Left renal pelvis (tissue), 4 donors: ENCODE results near the gene PJA2. TPM values are rescaled to one million over a fixed set of nuclear protein-coding genes. Genes with fewer than 3 reads are reported as not detected.
"Not testable (repeated sequence)": the region's sequence is repeated elsewhere in the genome, so short reads cannot be mapped to it uniquely, and the experiment has no call there.

Experiments
- DNase-seq, 4 donors: peaks; one replicate each; pipeline ENCODE4 v3.0.0-alpha.2; 2013; ENCODE audit warnings: low read depth in 4 of 4, low spot score in 3 of 4
- polyA plus RNA-seq, 4 donors: library from polyadenylated mRNA; unstranded; fragments of 120-200 nt; gene quantifications; one replicate each; pipeline ENCODE4 v1.2.1, GENCODE V29; 2013; ENCODE audit not compliant: insufficient read length in 4 of 4

PJA2 gene, protein sequence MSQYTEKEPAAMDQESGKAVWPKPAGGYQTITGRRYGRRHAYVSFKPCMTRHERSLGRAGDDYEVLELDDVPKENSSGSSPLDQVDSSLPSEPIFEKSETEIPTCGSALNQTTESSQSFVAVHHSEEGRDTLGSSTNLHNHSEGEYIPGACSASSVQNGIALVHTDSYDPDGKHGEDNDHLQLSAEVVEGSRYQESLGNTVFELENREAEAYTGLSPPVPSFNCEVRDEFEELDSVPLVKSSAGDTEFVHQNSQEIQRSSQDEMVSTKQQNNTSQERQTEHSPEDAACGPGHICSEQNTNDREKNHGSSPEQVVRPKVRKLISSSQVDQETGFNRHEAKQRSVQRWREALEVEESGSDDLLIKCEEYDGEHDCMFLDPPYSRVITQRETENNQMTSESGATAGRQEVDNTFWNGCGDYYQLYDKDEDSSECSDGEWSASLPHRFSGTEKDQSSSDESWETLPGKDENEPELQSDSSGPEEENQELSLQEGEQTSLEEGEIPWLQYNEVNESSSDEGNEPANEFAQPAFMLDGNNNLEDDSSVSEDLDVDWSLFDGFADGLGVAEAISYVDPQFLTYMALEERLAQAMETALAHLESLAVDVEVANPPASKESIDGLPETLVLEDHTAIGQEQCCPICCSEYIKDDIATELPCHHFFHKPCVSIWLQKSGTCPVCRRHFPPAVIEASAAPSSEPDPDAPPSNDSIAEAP
- 100 to 1,000 TPM; 118 to 174 (median 148) TPM for polyA plus RNA-seq

DNA sequence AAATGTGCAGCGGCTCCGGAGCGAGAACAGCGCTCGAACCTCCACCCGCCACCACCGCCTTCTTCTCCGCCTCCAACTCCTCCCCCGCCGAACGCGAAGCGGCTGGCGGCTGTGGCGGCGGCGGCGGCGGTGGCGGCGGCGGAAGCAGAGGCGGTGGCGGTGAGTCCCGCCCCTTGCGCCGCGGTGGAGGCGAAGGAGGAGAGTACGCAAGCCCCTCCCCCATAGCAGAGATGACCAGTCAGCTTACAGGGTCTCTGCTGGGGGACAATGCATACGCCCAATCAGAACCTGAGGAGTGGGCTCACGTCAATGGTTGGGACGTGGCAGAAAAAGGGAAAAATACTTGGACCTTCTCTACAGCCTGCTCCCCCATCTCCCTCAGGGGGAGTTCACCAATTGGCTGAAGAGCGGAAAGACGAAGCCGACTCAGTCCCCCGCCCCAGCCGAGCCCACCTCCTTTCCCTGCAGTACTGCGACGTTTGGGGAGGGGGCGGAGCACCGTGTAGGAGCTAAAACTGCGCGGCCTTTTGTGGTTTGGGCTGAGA, at the start of gene PJA2:
TSS of gene PJA2 (minus strand) at position 131 of the 545 bp plus-strand sequence. CDS start 26,541 bp downstream, outside the sequence.
- DNase-seq = peak; percentile 97 to 99 (median 99)

GRCh38 chr5:109455598-109456096, 45.9 kb upstream of the PJA2 start:
- peak in 3 of 4 donors; percentile 22 to 28 (median 24) for DNase-seq

DNA sequence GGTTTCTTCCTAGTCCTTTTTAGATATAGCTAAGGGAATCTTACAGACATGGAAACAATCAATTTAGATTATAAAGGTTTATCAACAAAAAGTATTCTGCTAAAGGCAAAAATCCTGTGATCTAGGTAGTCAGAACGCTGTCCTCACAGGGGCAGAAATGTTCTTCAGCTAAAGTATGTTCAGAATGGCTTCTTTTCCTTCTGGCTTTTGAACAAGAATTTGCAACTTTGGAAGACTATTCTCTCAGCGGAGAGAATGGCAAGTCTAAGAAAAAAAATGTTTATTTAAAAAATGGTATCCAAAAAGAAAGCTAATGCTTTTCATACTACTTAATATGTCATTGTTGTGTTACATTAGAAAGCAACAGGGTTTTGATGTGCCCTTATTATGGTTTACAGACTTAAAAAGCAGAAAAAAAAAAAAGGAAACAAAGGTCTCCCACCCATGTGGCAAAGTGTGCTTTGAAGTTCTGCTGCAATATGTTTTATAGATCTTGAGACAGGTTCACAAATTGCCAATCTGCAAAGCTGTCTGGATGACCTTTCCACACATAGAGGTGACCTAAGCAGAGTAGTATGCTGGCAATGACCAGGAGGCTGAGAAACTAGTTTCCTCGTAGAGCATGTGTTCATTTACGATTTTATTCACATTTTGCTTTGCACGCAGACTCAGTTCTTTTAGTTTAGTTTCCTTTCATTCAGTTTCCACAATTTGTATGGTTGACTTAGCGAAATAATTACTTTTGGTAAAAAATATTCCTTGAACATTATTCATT, 45.1 kb upstream of the PJA2 start:
- DNase-seq = no peak

DNA sequence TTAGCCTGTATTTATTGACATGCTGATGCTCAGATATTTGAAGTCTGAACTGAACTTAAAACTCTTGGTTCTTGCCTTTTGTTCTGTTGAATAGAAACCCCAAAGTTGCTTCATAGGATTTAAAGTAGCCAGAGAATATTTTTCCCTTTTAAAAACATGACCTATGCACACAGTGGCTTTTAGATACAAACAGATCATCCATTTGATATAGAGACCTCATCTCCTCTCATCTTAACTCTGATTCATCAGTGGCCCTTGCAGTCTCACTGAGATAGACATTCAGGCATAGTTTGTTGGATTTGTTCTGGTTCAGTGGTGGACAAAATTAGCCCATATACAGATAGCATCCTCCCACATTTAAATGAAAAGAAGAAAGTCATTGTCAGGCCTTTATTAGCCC, 43.5 kb upstream of the PJA2 start:
- DNase-seq = no peak

- no peak for DNase-seq
Measured at GRCh38 chr5:109452661-109453060, 42.9 kb upstream of the PJA2 start.

GRCh38 chr5:109451146-109451545, 41.4 kb upstream of the PJA2 start:
- no peak for DNase-seq

- DNase-seq = no peak
Measured at GRCh38 chr5:109450129-109450877, 40.5 kb upstream of the PJA2 start.

DNA sequence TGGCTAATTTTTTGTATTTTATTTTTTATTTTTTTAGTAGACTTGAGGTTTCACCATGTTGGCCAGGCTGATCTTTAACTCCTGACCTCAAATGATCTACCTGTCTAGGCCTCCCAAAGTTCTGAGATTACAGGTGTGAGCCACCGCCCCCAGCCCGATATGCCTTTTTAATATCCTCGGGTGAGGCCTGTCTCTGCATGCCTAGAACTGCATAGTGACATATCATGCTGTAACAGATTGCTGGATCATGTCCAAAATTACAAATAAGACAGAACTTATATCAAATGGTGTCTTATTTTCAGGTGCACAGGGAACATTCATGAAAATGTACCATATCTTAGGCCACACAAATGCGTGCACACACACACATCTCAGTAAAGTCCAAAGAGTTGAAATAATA, 39.1 kb upstream of the PJA2 start:
- DNase-seq = no peak

DNA sequence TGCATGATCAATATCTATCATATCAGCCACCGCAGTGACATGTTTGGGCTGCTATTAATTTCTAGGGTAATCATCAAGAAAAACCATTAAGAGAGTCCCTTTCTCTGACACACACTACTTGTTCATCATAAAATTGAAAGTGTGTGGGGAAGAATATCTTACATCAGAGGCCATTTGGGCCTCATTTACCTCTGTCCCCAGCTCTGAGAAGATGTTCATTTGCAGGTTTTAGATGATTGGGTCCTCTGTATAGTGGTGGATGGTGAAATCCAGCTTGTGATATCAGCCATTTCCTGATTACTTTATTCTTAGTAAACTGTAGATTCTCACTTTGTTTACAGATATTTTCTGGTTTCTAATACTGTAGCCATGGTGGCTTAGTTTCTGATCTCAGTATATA, 29.8 kb upstream of the PJA2 start:
- no peak for DNase-seq

DNA sequence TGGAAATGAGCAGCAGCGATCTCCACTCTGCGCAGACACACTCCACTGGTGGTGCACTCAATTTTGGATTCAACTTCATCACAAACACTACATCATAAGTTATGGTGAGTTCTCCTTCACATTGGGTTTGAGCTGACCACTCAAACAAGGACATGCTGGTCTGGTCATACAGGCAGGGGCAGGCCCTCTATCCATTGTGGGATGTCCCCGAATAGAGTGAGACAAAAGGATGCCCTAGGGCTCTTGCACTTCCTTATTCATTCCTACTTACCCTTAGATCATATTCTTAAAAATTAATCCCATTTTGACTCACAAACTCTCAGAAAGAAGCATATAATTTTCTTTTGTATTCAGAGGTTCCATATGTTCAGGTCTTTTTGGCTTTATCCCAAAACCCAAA, 16.3 kb upstream of the PJA2 start:
- DNase-seq = no peak

DNA sequence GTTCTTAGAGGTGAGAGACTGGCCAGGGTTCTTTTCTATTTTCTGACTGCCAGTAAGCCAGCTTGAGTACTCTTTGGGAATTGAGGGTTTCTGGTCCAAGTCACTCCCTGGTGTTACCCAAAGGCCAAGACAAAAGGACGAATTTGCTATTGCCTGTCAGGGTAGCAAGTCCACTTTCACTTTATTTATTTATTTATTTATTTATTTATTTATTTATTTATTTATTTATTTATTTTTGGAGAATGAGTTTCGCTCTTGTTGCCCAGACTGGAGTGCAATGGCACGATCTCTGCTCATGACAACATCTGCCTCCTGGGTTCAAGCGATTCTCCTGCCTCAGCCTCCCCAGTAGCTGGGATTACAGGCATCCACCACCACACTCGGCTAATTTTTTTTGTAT, 15.7 kb upstream of the PJA2 start:
- not testable (repeated sequence) for DNase-seq

DNA sequence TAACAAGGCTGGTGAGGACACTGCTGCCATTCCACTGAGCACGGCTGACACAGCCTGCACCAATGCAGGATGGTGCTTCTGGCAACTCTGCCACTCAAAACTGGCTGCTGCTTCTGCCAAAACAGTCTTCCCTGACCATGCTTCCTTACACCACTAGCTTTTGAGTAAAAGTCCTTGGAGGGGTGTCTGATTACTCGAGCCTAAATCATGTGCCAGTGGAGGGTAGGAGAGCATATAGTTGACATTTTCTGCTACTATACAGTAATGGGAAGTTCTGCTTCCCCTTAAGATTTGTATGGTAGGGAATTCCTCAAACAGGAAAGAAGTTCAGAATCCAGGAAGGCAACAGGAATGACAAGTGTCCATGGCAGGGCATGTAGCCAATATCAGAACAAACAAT, 12.2 kb upstream of the PJA2 start:
- DNase-seq = no peak

GRCh38 chr5:109418712-109419352, 9.1 kb upstream of the PJA2 start:
- no peak for DNase-seq

DNA sequence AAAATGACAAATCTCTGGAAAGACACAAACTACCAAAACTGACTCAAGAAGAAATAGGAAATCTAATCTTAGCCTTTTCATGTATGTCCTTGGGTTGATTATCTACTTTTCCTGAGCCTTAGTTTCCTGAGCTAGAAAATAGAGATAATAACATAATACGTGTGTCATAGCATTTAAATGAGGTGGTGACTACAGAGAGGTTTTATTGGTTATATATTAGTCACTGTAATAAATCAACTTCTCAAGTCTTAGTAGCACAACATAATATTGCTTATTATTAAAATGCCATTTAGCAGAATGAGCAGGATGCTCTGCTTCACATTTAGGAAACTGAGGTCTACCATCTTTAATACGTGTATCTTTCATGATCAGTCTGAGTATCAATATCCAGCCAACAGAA, 7.1 kb upstream of the PJA2 start:
- no peak for DNase-seq

- not testable (repeated sequence) for DNase-seq
Measured at GRCh38 chr5:109413921-109414461, 4.2 kb upstream of the PJA2 start.

DNA sequence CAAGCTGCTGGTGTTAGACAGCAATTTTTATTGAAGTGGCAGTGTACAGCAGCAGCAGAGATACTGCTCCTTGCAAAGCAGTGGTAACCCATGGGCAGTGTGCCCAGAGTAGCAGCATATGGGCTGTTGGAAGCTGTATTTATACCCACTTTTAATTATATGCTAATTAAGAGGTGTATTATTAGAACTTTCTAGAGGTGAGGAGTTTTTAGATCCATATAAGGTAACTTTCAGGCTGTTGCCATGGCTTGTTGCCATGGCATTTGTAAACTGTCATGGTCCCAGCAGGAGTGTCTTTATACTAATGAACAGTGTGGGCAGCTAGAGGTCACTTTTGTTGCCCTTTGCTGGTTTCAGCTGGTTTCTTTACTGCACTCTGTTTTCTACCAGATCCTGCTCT, 3.7 kb upstream of the PJA2 start:
- no peak for DNase-seq

GRCh38 chr5:109412981-109413402, 3.2 kb upstream of the PJA2 start:
- no peak for DNase-seq

GRCh38 chr5:109411627-109412026, 1.9 kb upstream of the PJA2 start:
- DNase-seq = no peak

DNA sequence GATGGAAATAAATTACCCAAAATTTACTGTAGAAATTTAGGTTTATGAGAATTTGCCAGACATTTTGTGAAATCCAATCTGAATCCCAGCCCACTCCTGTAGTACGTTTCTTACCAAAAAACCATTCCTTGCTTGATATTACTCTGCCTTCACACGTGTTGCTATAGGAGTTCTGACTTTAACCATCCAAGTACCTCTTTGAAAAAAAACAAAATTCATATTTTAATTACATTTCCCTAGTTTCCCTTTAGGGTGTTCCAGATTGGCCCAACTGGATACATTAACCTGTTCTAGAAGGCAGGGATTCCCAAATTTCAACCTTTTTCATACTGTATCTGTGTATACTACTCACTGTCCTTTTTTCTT, 1.4 kb upstream of the PJA2 start:
- no peak for DNase-seq
